Embryonic facial prominence (tissue), 1 donor: ENCODE data around the gene MYO7B.
A peak's percentile ranks its signal among the peaks of the same experiment; 100 is the strongest.

Experiments used
- DNase-seq: peaks from one replicate; pipeline ENCODE4 v3.0.0-alpha.2; 2016; ENCODE audit errors: extremely low spot score

MYO7B gene

DNA sequence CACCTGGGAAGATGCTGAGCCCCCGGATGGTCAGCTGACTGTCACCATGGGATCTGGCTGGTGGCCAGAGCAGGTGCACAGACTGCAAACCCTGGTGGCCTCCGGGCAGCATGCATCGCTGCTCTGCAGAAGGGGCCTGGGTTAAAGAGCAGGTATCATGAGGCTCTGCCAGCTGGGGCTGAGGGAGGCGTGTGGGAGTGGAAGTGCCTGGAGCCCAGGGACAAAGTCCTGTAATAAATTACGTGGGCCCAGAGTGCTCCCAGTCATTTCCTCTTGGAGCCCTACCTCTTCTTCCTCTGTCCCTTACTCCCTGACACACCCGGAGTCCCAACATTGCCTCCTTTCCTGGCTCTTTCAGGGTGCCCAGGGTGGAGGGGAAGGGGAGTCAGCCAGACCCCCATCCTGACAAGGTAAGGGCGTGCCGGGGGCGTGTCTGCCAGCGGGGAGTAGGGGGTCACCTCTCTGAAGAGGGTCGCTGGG is at the start of gene MYO7B:
Gene MYO7B (plus strand): TSS at position 262 of the 480 bp plus-strand sequence. CDS start 24,040 bp downstream, outside the sequence.
- DNase-seq, result no peak

DNA sequence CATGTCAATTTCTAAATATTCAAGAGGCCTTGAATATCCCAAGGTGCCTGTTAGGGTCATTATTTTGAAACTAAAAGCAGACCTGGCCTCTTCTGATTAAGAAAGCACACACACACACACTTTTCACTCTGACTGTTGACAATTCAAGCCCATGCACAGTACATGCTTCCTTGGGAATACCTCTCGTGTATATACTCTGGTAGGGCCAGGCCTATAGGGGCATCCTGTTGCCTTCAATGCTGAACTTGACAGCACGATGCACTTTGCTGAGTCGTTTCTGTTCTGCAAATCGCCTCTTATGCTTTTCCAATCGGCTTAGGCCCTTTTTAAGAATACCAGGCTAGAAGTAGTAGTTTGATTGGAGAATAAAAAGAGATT is 49.8 kb upstream of the MYO7B start:
- no peak for DNase-seq

DNA sequence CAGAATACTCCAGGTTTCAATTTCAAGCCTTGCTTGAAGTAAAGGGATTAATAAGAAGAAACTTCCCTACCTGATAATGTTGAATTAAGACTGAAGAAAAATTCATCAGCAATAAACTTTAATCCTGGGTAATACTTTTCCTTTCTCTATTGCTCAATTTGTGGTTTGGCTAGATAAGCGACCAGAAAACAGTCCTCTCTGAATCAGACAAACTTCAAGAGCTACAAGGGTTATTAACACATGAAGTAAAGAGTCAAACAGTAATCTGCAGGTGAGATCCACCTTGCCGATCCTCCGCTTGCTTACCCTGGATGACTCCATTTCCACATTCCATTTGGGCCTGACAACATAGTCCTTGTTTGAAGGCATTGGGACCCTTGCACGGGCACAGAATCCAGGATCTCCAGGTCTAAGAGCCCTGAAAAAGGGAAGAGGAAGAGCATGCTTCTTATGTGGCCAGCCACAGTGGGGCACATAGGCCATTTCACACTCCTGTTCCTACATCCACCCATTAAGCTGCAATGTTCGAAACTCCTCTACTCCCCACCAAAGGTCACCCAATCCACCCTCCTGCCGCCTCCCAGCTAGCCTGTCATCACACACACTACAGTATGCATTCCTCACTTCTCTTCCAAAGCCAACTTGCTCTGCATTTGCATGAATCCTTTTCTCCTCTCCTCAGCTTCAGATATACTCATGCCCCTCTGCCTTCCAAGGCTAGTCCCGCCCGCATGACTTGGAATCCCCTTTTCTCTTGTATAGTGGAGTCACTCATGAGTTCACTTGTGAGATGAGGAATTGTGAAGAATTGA is 49.0 kb upstream of the MYO7B start:
- DNase-seq, result no peak

DNA sequence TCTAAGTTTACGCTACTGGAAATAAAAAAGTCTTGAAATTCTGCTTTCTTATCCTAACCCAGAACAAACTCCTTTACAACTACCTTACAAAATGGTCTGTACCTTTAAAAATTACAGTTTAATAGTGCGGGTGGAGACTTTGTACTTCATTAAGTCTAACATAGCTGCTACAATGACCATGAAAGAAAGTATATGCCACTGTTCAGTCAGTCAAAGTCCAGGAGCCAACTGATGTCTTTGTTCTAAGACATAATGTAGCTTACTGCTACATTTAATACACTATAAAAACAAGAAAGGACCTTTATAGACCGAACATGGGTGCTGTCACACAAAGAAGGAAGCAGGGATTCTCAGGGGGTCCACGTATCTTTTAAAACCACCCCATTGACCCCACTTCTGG is 45.2 kb upstream of the MYO7B start:
- no peak for DNase-seq

DNA sequence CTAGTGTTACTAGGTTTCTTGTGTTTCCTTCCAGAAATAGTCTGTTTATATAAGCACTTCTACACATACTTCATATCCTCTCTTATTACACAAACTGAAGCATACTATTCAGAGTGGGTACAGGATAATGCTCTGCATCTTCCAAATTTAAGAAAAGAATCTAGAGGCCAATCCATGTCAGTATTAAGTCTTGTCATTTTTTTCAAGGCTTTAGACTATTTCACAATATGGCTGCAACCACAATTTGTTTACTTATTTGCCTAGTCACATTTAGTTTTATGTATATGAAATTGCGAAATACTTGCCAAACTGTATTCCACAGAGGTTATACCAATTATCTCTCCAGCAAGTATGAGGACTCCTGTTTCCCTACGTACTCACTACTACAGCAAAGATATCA is 37.1 kb upstream of the MYO7B start:
- no peak for DNase-seq

DNA sequence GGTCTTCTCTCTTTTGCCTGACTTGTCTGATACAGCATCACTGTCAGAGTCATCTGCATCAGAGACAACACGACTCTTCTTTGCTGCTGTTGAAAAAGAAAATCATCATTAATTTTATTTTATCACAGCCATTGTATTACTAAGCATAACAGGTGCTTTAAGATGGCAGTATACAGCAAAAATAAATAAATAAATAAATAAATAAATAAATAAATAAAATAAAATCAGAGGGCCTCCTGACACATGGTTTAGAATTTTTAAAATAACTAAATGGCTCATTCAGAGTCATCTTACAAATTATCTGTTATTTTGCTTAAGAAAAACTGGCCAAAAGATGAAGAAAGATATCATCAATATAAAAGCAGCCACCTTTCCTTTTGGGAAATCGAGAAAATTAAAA is 32.0 kb upstream of the MYO7B start:
- no peak for DNase-seq

DNA sequence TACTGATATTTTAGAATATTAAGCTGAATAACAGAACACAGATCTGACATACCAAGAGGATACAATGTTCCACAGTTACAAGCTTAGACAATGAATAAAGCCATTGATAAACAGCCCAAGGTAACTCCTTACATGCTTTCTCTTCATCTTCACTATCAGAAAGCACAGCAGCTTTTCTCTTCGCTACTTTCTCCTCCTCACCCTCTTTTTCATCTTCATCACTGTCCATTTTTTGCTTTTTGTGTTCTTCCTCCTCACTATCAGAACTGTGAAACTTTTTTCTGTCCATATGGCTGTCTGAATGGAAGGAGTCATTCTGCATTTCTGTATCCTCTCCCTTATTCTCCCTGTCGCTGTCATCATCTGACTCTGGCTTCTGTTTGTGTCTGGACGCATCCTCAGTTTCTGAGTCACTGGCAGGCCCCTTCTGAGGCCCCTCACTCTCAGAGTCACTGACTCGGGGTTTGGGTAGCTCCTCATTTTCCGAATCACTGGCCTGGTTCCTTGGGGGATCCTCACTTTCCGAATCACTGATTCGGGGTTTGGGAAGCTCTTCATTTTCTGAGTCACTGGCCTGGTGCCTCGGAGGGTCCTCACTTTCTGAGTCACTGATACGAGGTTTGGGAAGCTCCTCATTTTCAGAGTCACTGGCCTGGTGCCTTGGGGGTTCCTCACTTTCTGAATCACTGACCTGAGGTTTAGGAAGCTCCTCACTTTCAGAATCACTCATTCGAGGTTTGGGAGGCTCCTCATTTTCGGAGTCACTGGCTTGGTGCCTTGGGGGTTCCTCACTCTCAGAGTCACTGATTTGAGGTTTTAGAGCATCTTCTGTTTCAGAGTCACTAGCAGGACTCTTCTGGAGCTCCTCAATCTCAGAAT is 30.7 kb upstream of the MYO7B start:
- no peak for DNase-seq

DNA sequence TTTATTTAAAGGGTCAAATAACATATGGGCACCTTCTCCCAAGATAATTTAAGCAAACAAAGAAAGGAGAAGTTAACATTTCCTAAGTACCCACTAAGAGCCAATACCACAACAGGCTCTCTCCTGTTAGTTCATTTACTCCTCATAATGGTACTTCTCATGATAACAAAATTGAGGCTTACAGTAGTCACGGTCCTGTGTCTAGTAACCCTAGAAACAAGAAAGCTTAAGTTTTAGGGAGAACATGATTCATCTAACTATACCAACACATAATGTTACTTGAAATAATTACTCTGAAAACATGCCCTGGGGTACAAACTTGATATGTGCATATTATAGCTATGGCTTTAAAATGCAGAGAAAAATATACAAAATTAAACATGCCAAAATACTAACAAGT is 29.0 kb upstream of the MYO7B start:
- DNase-seq, result no peak

DNA sequence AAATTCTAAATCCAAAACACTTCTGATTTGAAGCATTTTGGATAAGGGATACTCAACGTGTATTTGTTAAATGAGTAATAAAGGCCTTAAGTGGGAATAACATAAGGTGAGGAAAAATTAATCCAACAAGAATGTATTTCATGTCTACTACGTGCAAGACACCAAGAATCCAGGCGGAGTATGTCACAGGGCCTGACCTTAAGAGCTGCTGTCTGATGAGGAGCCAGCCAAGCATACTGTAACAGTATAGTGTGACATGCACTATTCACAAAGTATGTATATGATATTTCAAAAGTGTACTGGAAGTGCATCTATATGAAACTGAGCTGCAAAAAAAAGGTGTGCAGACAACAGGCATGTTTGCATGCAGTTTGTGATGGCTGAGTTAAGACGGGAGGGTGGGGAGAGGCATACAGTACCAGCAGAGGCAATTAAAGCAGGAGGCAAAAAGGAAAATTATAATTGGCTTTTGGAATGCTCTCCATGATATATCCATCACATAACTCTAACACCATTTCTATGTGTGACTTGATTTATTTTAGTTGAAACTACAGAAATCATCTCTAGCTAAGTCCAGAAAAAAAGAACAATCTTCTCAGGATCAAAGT is 27.4 kb upstream of the MYO7B start:
- DNase-seq, result no peak

DNA sequence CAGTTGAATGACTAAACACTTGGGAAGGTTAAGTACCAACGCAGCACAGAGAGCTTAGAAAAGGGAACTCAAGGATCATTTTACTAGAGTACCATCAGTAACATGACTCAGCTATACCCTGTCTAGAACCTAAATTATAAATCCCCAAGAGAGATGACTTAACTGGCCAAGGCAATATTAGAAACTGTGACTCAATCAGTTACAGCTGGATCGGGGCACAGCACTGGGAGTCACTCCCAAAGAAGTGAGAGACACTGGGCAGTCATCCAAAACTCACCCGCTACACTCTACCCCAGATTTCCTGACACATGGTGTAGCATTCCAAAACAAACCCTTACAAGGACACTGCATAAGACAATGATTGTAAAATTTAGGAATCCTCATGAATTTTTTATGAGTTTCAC is 26.9 kb upstream of the MYO7B start:
- DNase-seq, result peak; percentile 75

DNA sequence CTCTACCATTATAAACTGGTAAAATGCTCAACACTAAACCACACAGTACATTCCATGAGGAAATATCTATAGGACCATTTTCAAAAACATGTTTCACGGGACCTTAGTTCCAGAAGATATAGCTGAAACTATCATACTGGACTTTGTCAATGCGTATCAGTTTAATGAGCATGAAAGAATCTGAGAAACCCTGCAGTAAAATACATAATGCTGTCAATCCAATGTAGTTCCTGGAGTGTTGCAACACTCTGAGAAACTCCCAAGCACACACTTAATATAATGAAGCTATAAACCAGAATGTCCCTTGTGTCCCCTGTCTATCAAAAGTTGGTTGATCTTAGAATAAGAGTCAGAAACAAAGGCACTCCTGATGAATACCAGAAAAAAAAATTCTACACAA is 25.4 kb upstream of the MYO7B start:
- DNase-seq, result no peak

DNA sequence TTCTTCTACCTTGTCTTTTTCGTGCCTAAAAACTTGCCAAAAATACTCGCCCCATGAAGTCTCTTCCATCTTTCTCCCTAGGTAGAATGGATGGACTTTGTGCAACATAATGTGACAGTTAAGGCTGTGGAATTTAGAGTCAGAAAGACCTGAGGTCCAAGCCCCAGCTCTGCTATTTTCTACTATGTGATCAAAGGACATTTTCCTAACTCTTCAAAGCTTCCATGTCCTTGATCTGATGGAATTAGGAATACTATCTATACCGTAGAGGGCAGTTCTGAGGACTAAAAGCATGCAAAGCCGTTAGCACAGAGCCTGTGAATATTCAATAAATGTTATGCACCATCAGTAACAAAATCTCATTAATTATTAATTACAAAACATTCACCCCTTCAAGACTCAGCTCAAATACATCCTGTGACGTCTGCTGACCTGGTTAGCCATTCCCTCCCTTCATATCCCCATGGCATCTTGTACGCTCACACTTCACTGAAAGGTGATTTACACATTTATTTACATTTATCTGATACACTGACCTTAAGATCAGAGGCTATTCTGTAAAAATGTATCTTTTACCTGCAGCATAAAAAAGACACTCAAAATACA is 24.3 kb upstream of the MYO7B start:
- no peak for DNase-seq

DNA sequence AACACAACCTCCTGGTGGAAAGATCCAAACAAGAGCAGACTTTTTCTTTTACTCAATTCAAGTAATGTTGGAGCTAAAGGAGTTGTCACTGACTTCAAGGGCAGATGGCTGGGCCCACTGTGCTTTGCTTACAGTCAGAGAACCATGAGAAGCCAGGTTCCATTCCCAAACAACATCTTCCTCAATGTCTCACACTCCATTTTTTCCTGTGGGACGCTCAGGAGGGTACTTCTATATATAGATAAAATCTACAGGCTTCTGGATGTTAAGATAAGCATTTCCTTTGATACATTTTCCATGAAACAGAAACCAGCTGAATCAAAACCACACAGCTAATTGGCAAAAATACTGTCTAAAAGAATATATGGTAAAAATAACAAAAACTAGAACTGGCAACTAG is 23.6 kb upstream of the MYO7B start:
- DNase-seq, result no peak

DNA sequence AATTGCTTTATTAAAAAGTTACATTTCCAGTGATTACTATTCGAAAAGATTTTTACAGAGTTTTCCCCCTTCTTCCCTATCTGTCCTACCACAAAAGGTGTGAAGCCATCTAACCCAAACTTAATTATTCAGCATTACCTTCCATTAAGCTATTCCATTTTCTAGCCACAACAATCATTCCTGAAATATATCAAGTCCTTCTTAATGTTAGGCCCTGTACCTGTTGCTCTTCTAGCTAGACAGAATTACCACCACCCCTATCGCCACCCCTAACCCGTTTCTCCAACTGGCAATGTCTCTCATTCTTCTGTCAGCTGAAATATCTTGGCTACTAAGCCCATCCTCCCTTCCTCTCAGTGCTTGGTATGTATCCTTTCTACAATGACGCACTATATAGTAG is 23.1 kb upstream of the MYO7B start:
- no peak for DNase-seq

DNA sequence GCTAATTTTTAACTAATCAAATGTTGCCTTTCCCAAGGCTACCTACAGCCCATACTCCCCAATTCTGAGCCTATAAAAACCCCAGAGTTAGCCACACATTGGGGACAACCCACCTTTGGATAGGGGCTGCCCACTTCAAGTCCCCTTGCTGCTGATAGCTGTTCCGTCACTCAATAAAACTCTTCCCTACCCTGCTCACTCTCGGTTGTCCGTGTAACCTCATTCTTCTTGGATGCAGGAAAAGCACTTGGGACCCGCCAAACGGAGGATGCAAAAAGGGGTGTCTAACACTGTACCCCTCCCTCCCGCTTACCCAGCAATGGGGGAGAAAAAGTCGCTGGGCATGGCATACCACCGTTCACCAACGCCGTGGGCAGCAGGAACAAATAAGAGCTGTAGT is 21.4 kb upstream of the MYO7B start:
- no peak for DNase-seq

DNA sequence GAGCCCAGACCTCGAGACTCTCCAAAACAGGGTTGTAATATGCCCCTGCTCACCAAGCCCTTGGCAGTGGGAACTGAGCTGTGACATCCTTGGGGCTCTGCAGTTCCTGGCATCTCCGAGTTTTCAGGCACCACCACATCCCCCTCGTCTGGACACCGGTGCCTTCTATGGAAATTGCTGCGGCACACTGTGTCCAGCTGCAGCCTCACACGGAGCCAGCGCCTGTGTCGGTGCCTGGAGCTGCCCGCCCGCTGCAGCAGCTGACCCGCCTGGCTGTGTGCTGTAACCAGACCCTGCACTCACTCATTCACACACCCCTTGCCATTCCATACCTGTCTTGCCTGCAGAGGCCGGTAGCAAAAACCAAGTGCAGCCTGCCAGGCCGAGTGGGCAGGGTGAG is 21.0 kb upstream of the MYO7B start:
- no peak for DNase-seq

DNA sequence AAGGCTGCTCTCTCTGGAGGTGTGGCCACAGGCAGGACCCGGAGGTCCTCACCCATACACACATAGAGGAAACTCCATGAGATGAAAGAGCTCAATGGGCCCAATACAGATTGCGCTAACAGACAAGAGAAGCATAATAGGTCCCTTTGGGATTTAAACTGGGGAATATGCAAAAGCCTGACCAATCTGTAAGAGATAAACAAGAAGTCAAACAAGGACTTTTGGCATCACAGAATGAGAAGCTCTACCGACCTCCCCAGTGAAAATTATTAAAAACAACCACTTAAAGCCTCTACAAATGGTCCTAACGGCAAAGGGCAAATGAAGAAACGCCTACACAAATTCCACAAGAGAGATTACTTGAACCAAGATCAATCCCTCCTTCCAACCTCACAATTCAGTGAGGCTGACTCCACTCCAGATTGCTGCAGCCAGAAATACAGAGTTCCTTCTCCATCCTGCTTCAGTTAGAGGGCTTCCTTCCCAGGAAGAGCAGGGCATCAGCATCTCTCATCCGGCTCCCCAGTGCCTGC is 20.0 kb upstream of the MYO7B start:
- no peak for DNase-seq

DNA sequence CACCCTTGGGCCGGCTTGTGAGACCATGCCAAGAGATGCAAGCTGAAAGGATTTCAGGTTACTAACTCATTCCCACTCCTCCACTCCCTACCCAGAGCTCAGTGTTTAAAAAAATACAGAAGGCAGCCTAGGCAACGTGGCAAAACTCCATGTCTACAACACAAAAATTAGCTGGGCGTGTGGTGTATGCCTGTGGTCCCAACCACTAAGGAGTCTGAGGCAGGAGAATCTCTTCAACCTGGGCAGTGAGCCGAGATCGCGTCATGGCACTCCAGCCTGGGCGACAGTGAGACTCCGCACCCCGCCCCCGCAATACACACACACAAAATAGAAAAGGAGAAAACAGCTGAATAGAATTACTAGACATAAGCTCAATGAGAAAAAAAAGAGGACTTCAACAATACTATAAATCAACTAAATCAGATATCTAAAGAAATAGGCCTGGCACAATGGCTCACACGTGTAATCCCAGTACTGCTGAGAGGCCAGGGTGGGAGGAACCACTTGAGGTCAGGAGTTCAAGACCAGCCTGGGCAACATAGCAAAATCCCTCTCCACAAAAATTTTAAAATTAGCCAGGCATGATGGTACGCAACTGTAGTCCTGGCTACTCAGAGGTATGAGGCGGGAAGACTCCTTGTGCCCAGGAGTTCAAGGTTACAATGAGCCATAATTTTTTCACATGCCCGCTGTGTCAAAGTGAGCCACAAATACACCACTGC is 19.3 kb upstream of the MYO7B start:
- no peak for DNase-seq

DNA sequence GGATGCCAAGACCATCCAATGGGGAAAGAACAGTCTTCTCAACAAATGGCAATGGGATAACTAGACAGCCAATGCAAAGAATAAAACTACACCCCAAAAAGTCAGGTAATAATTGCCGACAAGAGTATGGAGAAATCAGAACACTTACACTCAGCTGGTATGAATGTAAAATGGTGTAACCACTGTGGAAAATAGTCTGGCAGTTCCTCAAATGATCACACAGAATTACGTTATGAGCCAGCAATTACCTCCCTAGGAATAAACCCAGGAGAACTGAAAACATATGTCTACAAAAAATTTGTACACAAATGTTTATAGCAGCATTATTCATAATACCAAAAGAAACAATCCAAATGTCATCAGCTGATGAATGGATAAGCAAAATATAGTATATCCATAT is 18.0 kb upstream of the MYO7B start:
- DNase-seq, result no peak

DNA sequence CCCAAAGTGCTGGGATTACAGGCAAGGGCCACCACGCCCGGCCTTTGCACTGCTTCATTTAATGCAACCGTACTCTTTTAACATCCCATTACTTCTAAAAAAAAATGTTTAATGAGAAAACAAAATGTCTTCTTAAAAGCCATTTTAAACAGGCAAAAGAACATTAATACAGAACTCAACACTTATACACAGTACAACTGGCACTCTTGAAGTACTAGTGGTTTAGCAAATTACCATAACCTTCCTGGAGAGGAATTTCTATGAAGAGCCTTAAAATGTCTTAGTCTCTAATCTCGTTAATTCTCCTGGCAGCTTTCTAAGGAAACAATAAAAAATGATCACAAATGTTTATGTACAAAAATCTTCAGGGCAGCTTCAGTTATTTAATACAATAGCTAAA is 15.1 kb upstream of the MYO7B start:
- DNase-seq, result no peak

DNA sequence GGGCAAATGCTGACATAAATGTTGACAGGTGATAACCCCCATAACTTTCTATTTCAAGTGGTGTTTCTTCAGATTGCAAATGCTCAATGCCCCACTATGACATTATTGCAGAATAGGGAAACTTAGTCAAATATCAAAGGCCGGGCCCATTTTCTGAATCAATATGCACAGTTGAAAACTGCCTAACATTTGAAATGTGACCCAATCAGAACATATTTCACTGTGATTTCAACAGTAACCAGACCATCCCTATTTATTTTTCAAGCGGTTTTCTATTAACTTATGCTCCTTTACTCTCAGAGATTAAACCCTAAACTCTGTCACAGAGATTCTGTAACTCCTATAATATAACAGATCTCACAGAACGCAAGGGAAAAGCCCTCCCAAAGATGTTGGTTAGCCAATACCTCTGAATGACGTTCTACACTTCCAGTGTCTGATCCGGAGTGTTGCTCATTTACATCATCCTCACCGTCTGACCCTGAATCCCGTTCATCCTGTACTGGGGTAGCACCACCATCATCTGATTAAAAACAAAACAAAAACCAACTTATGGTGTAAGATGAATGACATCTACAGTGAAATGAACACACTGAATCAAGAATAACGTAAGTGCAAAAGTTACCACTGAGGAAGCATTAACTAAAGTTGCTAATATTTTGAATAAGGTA is 12.1 kb upstream of the MYO7B start:
- DNase-seq, result no peak
